ENCODE measurements around the gene ZP3.
"Not testable (repeated sequence)": the region's sequence is repeated elsewhere in the genome, so short reads cannot be mapped to it uniquely, and the experiment has no call there.

ZP3 gene

GRCh38 chr7:76407718-76408117 is 17.0 kb upstream of the ZP3 start:
- no peak overlapping the region for H3K4me3 ChIP-seq (ENCODE audit: low read depth, low read length)
- DNase-seq (ENCODE audit: low read depth): no peak
- no peak for TF ChIP-seq CTCF (IDR thresholded peaks at IDR 0.05; ENCODE audit: insufficient read depth, low read depth, low read length, missing control alignments)

GRCh38 chr7:76408121-76408560 is 16.6 kb upstream of the ZP3 start:
- TF ChIP-seq CTCF (IDR thresholded peaks at IDR 0.05; ENCODE audit: insufficient read depth, low read depth, low read length, missing control alignments): no peak
- no peak overlapping the region for H3K4me3 ChIP-seq (ENCODE audit: low read depth, low read length)
- DNase-seq (ENCODE audit: low read depth): no peak

- DNase-seq (ENCODE audit: low read depth): no peak
- no peak for TF ChIP-seq CTCF (IDR thresholded peaks at IDR 0.05; ENCODE audit: insufficient read depth, low read depth, low read length, missing control alignments)
- no peak within 1 kb of the TSS for H3K4me3 ChIP-seq (ENCODE audit: low read depth, low read length)
These were observed 15.2 kb upstream of the ZP3 start, which contains the start of gene SSC4D for GRCh38 chr7:76409537-76409936. TSS of gene SSC4D (minus strand) at chr7:76409697. CDS start at chr7:76404439, 5,258 bp downstream.

- TF ChIP-seq CTCF (IDR thresholded peaks at IDR 0.05; ENCODE audit: insufficient read depth, low read depth, low read length, missing control alignments): no peak
- no peak overlapping the region for H3K4me3 ChIP-seq (ENCODE audit: low read depth, low read length)
- no peak for DNase-seq (ENCODE audit: low read depth)
These were observed 13.1 kb upstream of the ZP3 start for GRCh38 chr7:76411626-76412025.

- DNase-seq (ENCODE audit: low read depth): no peak
- TF ChIP-seq CTCF (IDR thresholded peaks at IDR 0.05; ENCODE audit: insufficient read depth, low read depth, low read length, missing control alignments): no peak
These were observed 12.5 kb upstream of the ZP3 start for GRCh38 chr7:76412249-76412648.

GRCh38 chr7:76417654-76418310 is 7.0 kb upstream of the ZP3 start:
- not testable (repeated sequence) for H3K4me3 ChIP-seq (ENCODE audit: low read depth, low read length); DNase-seq (ENCODE audit: low read depth)

More at GRCh38 chr7:76412249-76412648, 12.5 kb upstream of the ZP3 start:
- no peak overlapping the region for H3K4me3 ChIP-seq (ENCODE audit: low read depth, low read length)

- H3K4me3 ChIP-seq (ENCODE audit: low read depth, low read length): not testable (repeated sequence)
These were observed 3.7 kb upstream of the ZP3 start for GRCh38 chr7:76421097-76421496.

GRCh38 chr7:76423666-76424412 is 911 bp upstream of the ZP3 start:
- no peak for TF ChIP-seq CTCF (IDR thresholded peaks at IDR 0.05; ENCODE audit: insufficient read depth, low read depth, low read length, missing control alignments)
- no peak for DNase-seq (ENCODE audit: low read depth)
- H3K4me3 ChIP-seq (ENCODE audit: low read depth, low read length): no peak overlapping the region

More at GRCh38 chr7:76421097-76421496, 3.7 kb upstream of the ZP3 start:
- not testable (repeated sequence) for DNase-seq (ENCODE audit: low read depth)
